NOMO-1 treated with dmso at 0.1 percent for 144 hours (cell line): ENCODE results near the gene ITCH.
"Not testable (repeated sequence)": the region's sequence is repeated elsewhere in the genome, so short reads cannot be mapped to it uniquely, and the experiment has no call there.

ENCODE experiments used
- DNase-seq: peaks from one replicate; lab custom pipeline; 2025; ENCODE audit not compliant: unreplicated experiment; lab: John Stamatoyannopoulos, UW

The ITCH gene

DNA sequence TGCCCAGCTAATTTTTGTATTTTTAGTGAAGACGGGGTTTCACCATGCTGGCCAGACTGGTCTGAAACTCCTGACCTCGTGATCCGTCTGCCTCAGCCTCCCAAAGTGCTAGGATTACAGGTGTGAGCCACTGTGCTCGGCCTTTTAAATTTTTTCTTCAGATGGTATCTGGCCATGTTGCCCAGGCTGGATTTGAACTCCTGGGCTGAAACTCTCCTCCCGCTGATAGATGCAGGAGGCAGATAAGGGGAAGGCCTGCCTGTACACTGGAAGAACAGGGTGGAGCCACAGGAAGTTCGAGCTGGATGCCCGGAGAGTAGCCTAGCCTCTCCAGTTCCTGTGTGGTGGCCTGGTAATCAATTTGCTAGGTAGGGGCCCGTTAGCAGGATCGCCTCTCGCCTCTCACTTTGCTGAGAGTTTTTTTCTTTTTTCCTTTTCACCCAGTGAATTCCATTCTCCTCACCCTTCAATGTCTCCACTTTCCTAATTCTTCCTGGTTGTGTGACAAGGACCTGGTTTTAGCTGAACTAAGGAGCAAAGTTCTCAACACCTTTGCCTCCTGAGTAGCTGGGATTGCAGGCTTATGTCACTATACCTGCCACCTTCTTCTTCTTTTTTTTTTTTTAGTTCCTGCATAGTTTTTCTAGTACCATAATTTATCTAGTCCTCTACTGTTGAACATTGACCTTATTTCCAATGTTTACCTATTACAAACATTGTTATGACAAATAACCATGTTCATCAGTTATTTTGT, 19.4 kb upstream of the ITCH start:
- DNase-seq: no peak

DNA sequence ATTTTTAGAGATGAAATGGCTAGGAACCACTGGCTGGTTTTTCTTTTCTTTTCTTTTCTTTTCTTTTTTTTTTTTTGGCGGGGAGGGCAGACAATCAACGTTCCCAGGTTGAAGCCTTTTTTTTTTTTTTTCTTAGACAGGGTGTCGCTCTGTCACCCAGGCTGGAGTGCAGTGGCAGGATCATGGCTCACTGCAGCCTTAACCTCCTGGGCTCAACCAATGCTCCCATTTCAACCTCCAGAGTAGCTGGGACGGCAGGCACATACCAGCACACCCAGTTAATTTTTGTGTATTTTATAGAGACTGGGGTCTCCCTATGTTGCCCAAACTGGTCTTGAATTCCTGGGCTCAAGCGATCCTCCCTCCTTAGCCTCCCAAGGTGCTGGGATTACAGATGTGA, 18.8 kb upstream of the ITCH start:
- DNase-seq: no peak

DNA sequence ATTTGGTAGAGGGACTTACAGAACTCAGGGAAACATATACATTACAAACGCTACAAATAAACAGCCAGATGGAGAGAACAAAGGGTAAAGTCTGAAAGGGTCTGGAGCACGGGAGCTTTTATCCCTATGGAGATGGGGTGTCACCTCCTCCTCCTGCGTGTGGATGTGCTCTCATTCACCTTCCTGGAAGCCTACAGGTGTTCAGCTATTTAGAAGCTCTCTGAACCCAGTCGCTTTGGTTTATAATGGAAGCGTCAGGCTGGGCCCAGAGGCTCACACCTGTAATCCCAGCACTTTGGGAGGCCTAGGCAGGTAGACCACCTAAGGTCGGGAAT, 17.7 kb upstream of the ITCH start:
- no peak for DNase-seq

DNA sequence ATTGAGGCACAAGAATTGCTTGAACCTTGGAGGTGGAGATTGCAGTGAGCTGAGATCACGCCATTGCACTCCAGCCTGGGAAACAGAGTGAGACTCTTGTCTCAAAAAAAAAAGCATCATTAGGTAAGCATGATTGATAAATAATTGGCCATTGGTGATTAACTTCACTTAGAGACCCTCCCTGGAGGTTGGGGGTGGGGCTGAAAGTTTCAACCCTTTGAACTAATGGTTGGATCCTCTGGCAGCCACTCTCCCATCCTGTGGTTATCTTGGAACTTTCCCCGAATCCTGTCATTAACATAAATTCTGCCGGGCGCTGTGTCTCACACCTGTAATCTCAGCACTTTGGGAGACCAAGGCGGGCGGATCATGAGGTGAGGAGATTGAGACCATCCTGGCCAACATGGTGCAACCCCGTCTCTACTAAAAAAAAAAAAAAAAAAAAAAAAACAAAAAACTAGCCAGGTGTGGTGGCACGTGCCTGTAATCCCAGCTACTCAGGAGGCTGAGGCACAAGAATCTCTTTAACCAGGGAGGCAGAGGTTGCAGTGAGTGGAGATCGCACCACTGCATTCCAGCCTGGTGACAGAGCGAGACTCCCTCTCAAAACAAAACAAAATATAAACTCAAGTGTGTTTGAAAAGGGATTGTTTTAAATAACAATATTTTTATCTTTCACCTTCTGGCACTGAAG, 17.1 kb upstream of the ITCH start:
- DNase-seq: not testable (repeated sequence)

DNA sequence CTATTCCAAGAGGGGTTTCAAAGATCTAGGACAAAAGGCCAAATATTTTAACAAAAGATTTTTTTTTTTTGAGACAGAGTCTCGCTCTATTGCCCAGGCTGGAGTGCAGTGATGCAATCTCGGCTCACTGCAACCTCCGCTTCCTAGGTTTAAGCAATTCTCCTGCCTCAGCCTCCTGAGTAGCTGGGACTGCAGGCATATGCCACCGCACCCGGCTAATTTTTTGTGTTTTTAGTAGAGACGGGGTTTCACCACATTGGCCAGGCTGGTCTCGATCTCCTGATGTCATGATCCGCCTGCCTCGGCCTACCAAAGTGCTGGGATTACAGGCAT, 16.6 kb upstream of the ITCH start:
- not testable (repeated sequence) for DNase-seq

DNA sequence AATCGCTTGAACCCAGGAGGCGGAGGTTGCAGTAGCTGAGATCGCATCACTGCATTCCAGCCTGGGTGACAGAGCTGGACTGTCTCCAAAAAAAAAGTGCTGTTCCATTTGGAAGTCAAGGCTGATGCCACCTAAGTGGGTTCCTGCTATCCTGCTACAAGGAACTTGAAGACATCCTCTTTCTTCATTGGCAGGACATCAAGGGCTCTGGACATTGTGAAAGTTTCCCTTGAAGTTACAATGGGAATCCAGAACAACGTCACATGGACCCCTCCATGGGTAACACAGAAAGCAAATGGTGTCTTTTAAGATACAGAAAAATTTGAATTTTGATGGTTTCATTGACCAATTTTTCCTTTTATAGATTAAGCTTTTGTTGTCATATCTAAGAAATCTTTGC, 15.5 kb upstream of the ITCH start:
- no peak for DNase-seq

DNA sequence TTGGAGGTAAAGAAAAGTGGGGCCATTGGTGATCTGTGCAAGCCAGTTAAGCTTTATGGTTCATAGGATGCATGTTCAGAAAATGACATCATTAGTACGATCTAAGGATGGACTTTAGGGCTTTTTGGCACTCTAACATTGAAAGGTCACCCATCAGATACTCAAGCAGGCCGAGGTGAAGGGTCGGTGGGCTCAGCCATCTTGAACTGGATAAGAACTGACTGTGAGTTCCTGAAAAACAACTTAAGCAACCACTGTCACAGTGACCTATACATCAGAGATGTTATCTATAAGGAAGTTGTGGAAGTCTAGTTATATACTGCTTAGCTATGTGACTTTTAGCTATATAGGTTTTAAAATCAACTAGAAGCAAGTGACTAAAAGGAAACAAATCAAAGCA, 13.0 kb upstream of the ITCH start:
- no peak for DNase-seq

DNA sequence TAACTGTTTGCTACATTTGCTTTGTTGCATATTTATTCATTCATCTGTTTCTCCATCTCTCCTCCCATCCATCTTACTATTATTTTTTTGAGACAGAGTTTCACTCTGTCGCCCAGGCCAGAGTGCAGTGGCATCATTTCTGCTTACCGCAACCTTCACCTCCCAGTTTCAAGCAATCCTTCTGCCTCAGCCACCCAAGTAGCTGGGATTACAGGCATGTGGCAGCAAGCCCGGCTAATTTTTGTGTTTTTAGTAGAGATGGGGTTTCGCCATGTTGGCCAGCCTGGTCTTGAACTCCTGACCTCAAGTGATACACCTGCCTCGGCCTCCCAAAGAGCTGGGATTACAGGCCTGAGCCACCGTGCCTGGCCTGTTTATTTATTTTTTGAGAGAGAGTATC, 9.6 kb upstream of the ITCH start:
- not testable (repeated sequence) for DNase-seq

DNA sequence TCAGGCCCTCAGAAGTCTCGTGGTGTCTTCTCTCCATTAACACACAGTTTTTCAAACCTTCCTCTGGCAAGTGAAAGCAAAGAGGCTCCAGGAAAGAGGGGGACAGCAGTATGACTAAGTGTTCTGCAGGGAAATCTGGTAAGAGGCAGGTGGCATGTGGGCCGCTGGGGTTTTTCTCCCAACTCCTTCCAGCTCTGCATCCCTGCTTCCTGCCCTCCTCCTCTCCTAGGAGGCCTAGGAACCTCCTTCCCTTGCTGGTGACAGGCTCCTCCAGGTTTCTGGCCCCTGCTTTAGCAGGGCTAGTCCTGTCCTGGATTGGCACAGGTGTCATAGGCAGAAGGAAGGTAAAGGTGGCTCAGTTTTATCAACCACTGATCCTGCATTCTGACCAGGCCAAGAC, 7.6 kb upstream of the ITCH start:
- no peak for DNase-seq

DNA sequence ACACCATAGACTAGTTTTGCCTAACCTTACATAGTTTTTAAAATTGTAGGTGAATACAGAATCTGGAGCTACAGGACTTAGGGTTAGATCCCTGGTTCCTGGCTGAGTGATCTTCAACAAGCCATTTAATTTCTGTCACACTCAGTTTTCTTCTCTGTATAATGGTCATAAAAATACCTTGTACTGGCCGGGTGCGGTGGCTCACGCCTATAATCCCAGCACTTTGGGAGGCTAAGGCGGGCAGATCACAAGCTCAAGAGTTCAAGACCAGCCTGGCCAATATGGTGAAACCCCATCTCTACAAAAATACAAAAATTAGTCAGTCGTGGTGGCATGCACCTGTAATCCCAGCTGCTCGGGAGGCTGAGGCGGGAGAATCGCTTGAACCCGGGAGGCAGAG, 3.3 kb upstream of the ITCH start:
- DNase-seq: not testable (repeated sequence)

DNA sequence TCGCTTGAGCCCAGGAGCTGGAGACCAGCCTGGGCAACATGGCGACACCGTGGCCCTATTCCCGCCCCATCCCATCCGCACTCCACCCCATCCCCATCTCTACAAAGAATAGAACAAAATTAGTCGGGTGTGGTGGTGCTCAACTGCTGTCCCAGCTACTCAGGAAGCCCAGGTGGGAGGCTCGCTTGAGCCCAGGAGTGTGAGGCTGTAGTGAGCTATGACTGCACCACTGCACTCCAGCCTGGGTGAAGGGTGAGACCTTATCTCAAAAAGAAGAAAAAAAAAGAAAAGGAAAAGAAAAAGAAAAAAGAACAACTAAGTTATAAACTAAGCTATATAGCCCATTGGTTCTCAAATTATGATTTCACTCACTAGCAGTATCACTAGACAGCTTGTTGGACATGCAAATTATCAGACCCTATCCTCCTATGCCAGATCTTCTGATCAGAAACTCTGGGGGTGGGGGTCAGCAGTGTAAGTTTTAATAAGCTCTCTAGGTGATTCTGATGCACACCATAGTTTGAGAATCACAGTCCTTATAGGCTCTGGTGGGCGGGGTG, 491 bp upstream of the ITCH start:
- no peak for DNase-seq

DNA sequence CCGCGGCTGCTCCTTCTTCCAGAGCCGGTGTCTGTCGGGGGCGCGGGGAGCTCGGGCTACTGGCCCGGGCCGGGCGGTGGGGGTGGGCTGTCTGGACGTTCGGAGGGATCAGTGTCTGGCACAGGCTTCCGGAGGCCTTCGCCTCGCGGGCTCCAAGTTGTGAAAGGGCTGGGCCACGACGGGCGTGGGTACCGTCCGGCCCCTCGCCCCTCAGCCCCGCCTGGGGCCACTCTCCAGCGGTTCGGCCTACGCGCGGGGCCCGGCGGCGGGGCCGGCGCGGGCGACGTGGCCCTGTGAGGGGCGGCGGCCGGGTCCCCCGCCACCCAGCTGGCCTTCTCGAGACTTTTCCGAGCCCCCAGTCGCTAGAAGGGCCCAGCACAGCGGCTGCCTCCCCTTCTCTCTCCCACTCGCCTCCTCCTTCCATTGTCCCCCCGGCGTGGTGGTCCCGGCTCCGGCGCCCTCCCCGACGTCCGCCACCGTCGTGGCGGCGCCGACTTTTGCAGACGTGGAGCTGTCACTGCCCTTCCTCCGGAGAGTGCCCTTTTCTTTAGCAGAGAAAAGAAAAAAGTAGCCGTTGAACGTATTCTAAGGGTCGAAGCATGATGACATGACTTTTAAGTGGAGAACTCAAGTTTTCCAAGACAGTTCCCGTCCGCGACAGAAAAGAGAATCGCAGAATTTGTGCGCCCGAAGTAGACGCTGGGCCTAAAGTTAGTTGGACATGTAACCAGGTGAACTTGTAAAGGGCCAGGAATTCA, 571 bp downstream of the ITCH start:
- DNase-seq: no peak

DNA sequence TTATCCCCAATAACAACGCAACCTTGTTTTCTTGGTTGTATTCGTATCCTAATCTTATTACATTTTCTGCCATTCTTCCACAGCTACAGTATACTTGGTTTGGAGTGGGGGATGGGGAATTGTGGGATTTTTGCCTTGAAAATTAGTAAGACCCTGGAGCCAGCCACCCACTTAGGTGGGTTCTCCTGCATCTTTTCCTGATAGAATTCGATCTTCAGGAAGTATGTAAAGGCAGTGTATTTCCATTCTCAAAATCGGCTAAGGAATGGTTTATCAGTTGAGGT, 1.1 kb downstream of the ITCH start:
- no peak for DNase-seq

DNA sequence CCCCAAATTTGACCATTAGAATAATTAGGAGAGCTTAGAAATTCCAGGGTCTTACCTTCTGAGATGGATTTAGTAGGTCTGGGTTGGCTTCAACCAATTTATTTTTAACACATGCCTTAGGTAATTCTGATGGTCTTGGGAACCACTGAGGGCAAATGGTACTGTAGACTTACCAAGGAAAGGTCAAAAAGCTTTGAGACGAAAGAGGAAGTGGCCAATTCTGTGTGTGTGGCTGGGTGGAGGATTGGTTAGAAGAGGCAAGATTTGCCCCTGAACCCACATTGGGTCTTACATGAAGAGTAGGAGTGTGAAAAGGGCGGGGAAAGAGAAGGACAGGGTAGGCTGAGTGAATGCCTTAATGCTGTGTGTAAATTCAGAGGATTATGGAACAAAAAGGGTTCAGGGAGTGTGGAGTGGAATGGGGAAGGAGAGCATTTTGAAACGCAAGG, 2.7 kb downstream of the ITCH start:
- DNase-seq: peak; percentile 92

DNA sequence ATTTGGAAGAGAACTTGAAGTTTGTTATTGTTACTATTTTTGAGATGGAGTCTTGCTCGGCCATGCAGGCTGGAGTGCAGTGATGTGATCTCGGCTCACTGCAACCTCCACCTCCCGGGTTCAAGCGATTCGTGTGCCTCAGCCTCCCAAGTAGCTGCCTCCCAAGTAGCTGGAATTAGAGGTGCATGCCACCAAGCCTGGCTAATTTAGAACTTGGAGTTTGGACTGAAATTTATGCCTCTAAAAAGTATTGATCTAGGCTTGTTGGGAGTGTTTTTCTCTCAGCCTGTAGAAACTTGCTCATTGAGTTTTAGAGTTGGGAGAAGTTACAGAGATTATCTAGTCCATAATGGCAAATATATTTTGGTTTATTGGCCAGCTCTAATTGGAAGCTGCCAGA, 4.1 kb downstream of the ITCH start:
- no peak for DNase-seq

DNA sequence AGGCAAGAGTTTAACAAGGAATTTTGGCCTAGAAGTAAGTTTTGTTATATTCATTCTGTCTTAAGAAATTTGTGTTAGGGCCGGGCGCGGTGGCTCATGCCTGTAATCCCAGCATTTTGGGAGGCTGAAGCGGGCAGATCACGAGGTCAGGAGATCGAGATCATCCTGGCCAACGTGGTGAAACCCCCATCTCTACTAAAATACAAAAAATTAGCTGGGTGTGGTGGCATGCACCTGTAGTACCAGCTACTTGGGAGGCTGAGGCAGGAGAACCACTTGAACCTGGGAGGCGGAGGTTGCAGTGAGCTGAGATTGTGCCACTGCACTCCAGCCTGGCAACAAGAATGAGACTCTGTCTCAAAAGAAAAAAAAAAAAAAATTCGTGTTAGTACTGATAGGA, 4.8 kb downstream of the ITCH start:
- DNase-seq: not testable (repeated sequence)

DNA sequence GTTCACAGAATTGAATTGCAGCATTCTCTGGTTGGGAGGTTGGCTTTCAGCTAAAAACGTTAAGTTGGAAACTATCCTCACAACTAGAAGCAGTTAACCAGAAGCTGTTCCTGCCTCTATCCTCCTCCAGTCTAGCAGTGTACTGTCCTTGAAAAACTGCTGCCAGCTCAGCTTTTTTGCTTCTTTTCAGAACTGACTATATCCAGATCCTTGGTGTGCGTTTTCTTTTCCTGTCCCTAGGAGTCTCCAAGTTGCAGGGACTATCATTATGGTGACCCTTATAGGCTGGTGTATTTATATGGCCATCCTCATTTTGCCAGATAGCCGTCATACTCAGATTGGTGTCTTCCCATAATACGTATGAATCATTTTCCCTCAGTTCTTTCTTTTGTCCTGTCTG, 5.5 kb downstream of the ITCH start:
- no peak for DNase-seq

DNA sequence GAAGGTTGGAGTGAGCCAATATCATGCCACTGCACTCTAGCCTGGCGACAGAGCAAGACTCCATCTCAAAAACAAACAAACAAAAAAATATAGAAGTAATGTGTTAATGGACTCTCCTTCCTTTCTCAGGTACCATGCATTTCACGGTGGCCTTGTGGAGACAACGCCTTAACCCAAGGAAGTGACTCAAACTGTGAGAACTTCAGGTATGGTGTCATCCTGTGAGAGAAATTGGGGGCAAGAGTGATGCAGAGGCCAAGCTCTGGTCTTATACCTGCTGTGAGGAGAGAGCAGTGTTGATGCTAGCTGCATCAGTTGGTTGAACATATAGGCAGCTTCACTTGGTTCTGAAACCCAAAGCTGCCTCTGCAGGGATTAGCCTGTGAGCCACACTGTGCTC, 6.2 kb downstream of the ITCH start:
- no peak for DNase-seq

DNA sequence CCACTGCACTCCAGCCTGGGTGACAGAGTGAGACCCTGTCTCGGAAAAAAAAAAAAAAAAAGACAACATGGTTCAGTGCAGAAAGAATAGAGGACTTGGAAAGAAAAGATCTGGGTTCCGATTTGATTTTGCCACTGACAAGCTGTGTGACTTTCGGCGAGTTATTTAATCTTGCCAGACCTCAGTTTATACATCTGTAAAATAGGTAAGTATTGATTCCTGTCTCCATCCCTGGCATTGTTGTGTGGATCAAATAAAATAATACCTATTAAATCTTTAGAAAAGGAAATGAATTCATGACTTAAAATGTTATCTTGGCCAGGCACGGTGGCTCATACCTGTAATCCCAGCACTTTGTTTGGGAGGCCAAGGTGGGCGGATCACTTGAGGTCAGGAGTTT, 7.0 kb downstream of the ITCH start:
- no peak for DNase-seq

DNA sequence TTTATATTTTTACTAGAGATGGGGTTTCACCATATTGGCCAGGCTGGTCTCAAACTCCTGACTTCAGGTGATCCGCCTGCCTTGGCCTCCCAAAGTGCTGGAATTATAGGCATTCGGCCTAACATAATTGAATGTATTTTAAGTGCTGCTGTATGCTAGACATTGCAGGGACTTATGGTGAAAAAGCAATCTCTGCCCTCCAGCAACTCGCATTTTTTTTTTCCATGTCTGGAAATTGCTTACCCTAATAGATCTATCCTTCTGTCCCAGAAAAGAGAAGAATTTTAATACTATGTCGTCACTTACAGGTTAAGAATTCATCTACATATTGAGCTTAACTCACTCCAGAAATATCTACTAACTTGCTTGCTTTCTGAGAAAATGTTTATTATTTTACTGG, 10.4 kb downstream of the ITCH start:
- DNase-seq: no peak

DNA sequence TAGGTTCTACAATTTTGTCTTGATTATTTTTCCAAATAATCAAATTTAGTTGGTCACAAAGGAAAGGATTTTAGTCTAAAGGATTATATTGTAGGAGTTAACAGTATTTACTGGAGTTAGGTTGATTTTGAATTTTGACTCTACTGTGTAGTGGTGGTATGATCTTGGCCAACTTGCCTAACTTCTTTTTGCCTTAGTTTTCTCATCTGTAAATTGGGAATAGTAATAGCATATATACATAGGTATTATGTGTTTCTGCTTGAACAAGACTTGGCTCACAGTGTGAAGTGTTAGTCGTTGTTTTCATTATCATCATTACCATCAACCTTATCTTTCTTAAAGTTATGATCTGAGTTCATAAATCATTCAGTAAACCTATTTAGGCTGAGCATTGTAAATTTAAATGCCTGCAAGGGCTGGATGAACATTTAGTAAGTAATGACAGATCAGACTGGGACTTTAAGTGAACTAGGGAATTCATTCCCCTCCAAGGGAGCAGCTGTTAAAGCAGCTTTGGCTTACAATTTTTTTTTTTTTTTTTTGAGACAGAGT, 11.2 kb downstream of the ITCH start:
- no peak for DNase-seq

DNA sequence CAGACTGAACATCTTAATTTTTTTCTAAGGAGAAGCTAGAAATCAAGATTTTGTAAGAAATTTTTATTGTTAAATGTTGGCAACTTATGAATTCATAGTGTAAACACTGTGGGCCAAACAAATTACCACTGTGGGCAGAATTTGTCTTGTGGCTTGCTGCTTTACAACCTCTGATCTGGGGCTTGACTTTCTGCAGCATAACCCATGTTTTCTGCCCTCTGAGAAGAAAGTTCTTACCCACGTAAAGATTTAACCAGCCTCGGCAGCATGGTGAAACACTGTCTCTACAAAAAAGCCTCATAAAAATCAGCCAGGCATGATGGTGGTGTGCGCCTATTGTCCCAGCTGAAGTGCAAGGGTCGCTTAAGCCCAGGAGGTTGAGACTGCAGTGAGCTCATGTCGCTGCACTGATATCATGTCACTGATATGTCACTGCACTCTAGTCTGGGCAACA, 12.9 kb downstream of the ITCH start:
- no peak for DNase-seq
